ENCODE measurements around the gene LRRN2. TPM values are rescaled to one million over a fixed set of nuclear protein-coding genes. Genes with fewer than 3 reads are reported as not detected.
A peak's percentile ranks its signal among the peaks of the same experiment; 100 is the strongest.

The LRRN2 gene
- total RNA-seq, 1 donor from 2014 or later, result 9.4 TPM

- H3K36me3 Mint-ChIP-seq (ENCODE audit: insufficient read depth), result no peaks in the 10 kb centered on the region
- DNase-seq (ENCODE audit: low spot score, unreplicated experiment), result no peak
- no peaks in the 10 kb centered on the region for H3K9me3 Mint-ChIP-seq (ENCODE audit: low read depth)
- peaks cover 7% of the 10 kb centered on the region for H3K27me3 Mint-ChIP-seq
- H3K4me3 Mint-ChIP-seq (ENCODE audit: low read depth), result no peak overlapping the region
- no peaks in the 10 kb centered on the region for H3K4me1 Mint-ChIP-seq (ENCODE audit: low read depth)
- TF ChIP-seq, protein P1, sequence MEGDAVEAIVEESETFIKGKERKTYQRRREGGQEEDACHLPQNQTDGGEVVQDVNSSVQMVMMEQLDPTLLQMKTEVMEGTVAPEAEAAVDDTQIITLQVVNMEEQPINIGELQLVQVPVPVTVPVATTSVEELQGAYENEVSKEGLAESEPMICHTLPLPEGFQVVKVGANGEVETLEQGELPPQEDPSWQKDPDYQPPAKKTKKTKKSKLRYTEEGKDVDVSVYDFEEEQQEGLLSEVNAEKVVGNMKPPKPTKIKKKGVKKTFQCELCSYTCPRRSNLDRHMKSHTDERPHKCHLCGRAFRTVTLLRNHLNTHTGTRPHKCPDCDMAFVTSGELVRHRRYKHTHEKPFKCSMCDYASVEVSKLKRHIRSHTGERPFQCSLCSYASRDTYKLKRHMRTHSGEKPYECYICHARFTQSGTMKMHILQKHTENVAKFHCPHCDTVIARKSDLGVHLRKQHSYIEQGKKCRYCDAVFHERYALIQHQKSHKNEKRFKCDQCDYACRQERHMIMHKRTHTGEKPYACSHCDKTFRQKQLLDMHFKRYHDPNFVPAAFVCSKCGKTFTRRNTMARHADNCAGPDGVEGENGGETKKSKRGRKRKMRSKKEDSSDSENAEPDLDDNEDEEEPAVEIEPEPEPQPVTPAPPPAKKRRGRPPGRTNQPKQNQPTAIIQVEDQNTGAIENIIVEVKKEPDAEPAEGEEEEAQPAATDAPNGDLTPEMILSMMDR (IDR thresholded peaks at IDR 0.05; ENCODE audit: unreplicated experiment), result no peak
- peak overlapping the region; percentile 14 for H3K27ac Mint-ChIP-seq
Measured at GRCh38 chr1:204602871-204603542, 82.5 kb downstream of the LRRN2 start.

- Mint-ChIP-seq H3K9me3 (ENCODE audit: low read depth) (no peaks in the 10 kb centered on the region), H3K4me1 (ENCODE audit: low read depth) (no peaks in the 10 kb centered on the region), H3K4me3 (ENCODE audit: low read depth) (no peak overlapping the region), H3K27me3 (peaks cover 2% of the 10 kb centered on the region), H3K36me3 (ENCODE audit: insufficient read depth) (no peaks in the 10 kb centered on the region), H3K27ac (no peak overlapping the region)
- TF ChIP-seq, protein P1 (IDR thresholded peaks at IDR 0.05; ENCODE audit: unreplicated experiment), result no peak
- DNase-seq (ENCODE audit: low spot score, unreplicated experiment), result no peak
Measured at GRCh38 chr1:204602111-204602579, 83.4 kb downstream of the LRRN2 start.

- Mint-ChIP-seq H3K27me3 (peaks cover 2% of the 10 kb centered on the region), H3K4me3 (ENCODE audit: low read depth) (no peak overlapping the region), H3K27ac (no peak overlapping the region), H3K36me3 (ENCODE audit: insufficient read depth) (no peaks in the 10 kb centered on the region), H3K9me3 (ENCODE audit: low read depth) (no peaks in the 10 kb centered on the region), H3K4me1 (ENCODE audit: low read depth) (no peaks in the 10 kb centered on the region)
- TF ChIP-seq, protein P1 (IDR thresholded peaks at IDR 0.05; ENCODE audit: unreplicated experiment), result peak; percentile 34
- DNase-seq (ENCODE audit: low spot score, unreplicated experiment), result no peak
Measured at GRCh38 chr1:204600968-204601367, 84.6 kb downstream of the LRRN2 start.

DNA sequence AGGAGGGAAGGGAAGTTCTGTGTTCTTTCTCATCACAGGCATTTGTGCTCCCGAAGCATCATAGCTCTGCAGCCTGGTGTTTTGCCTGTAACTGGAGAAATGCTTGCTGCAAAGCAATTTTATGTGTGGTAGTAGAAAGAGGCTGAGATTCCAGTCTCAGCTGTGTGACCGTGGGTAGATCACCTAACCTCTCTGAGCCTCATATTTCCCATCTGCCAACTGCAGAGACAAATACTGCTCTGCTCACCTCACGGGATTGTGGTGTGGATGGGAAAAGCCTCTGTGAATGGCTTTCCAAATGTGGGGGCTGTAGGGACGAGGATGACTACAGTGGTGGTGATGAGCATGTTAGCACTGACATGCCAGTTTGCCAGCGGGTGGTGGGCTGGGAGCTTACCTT is 85.3 kb downstream of the LRRN2 start:
- no peak overlapping the region for H3K4me3 Mint-ChIP-seq (ENCODE audit: low read depth)
- H3K27me3 Mint-ChIP-seq, result peaks cover 2% of the 10 kb centered on the region
- TF ChIP-seq, protein P1 (IDR thresholded peaks at IDR 0.05; ENCODE audit: unreplicated experiment), result no peak
- H3K9me3 Mint-ChIP-seq (ENCODE audit: low read depth), result no peaks in the 10 kb centered on the region
- H3K27ac Mint-ChIP-seq, result no peak overlapping the region
- H3K4me1 Mint-ChIP-seq (ENCODE audit: low read depth), result no peaks in the 10 kb centered on the region
- H3K36me3 Mint-ChIP-seq (ENCODE audit: insufficient read depth), result no peaks in the 10 kb centered on the region
- DNase-seq (ENCODE audit: low spot score, unreplicated experiment), result no peak

DNA sequence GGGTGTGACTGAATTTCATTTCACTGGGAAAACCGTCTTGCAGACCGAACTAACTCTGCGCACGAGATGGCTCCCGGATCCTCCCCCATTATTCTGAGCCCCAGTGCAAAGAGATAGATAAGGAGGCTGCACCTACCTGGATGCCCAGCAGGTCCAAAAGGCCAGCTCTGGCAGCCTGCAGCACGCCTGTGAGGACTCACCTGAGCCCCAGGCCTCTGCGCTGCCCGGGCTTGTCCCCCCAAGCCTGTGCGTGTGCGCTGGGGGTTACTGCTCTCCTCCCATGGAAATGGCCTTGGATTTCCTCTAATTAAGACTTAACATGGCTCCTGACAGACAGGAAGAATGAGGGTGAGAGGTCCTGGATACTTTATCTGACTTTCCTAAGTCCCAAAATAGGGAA is 85.9 kb downstream of the LRRN2 start:
- H3K36me3 Mint-ChIP-seq (ENCODE audit: insufficient read depth), result no peaks in the 10 kb centered on the region
- no peak overlapping the region for H3K27ac Mint-ChIP-seq
- no peak overlapping the region for H3K4me3 Mint-ChIP-seq (ENCODE audit: low read depth)
- no peaks in the 10 kb centered on the region for H3K4me1 Mint-ChIP-seq (ENCODE audit: low read depth)
- TF ChIP-seq, protein P1 (IDR thresholded peaks at IDR 0.05; ENCODE audit: unreplicated experiment), result no peak
- H3K9me3 Mint-ChIP-seq (ENCODE audit: low read depth), result no peaks in the 10 kb centered on the region
- no peak for DNase-seq (ENCODE audit: low spot score, unreplicated experiment)
- H3K27me3 Mint-ChIP-seq, result peaks cover 2% of the 10 kb centered on the region

Data from progenitor cell of endocrine pancreas (in vitro differentiated cells).